GM12873 (cell line): ENCODE results near the gene TRIM66.

Experiments used
- CTCF ChIP-seq: IDR thresholded peaks from 2 replicates; pipeline ENCODE4 v1.5.1; 2012; ENCODE audit warnings: low read depth, mild to moderate bottlenecking, moderate library complexity, low read length, control low read depth; ENCODE audit not compliant: insufficient read depth; ENCODE audit errors: missing control alignments

The TRIM66 gene

GRCh38 chr11:8634498-8634897, 48.0 kb downstream of the TRIM66 start:
- no peak for TF ChIP-seq CTCF

GRCh38 chr11:8631395-8632118, 50.9 kb downstream of the TRIM66 start:
- TF ChIP-seq CTCF, result no peak

- TF ChIP-seq CTCF, result no peak
Observed at GRCh38 chr11:8624698-8625097, 57.8 kb downstream of the TRIM66 start.

- TF ChIP-seq CTCF, result no peak
Observed at GRCh38 chr11:8621147-8621546, 61.3 kb downstream of the TRIM66 start.

- no peak for TF ChIP-seq CTCF
Observed at GRCh38 chr11:8617063-8617462, 65.4 kb downstream of the TRIM66 start.

DNA sequence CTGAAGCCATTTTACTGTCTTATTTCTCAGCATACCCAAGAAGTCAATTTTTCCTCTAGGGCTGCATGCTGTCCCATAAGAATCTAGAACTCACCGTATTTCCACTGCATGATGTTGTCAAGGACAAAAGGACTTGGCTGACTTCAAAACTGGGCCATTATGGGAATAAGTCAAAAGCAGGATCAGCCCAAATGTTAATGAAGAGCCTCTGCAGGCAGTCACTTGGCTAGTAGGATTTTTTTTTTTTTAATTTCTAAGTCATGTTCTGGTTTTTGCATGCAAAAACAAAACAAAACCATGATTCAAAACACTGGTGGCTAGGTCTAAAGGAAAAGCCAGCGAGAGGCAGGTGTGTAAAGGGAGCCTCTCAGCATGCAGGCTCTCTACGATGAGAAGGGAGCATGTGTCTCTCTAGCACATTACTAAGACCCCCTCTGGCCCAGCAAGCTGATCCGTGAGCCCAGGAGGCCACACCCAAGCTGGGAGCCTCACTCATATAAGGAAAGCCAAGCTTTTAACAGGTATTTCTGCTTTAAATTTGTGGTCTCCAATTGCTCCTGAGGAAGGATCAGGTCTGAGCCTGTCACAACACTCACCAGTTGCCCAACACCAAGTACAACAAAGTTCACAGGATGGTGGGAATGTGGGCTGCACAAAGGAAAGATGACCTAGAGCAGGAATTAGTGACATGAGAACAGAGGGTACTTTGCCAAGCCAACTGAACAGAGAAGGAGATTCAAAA, 67.0 kb downstream of the TRIM66 start:
- TF ChIP-seq CTCF, result no peak

DNA sequence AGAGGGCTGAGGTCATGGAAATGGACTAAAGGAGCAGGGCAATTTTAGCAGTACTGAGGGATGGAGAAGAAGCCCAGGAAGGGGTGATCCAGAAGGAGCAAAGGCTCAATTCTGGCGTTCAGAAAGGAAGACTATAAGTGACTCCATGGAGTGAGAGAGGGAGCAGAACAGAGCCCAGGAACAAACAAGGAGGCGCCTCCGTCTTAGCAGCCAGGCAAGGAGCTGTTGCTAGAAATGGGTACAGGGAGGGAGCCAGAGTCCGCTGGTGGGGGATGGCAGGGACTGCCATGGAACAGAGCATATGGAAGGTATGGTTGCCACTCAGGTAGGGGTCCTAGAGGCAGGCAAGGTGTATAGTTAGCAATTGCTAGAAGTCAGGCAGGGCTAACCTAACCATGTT, 68.0 kb downstream of the TRIM66 start:
- no peak for TF ChIP-seq CTCF
